Measurements from ENCODE around the gene TECTA.
"Not testable (repeated sequence)": the region's sequence is repeated elsewhere in the genome, so short reads cannot be mapped to it uniquely, and the experiment has no call there.

The TECTA gene

DNA sequence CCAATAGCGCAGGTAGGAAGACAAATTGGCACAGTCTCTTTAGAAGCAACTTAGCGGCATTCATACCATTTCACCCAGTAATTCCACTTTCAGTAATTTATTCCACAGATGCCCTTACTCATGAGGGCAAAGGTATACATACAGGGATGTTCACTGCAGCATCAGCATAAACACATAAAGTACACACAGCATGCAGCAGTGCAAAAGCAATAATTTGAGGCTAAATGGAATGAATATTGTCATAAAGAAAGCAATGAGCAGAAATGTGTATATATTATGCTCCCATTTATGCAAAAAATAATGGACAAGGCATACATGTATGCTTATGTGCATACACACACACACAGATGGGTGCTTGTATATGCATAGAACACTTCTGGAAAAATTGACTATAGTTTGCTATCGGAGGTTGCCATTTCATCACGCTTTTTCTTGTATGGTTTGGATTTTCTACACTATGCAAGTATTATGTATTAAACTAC, 50.2 kb downstream of the TECTA start:
- DNase-seq = no peak
- in situ Hi-C loops (cut with HindIII; ENCODE audit: low pct_ligation_motif_present, low pct_unique_long_range_greater_than_20kb, low sequenced_read_pairs) = no loop called here

- in situ Hi-C loops (cut with HindIII; ENCODE audit: low pct_ligation_motif_present, low pct_unique_long_range_greater_than_20kb, low sequenced_read_pairs) = no loop called here
- DNase-seq = no peak
Observed at GRCh38 chr11:121152764-121153163, 51.7 kb downstream of the TECTA start.

- in situ Hi-C loops (cut with HindIII; ENCODE audit: low pct_ligation_motif_present, low pct_unique_long_range_greater_than_20kb, low sequenced_read_pairs) = no loop called here
- DNase-seq = no peak
Observed at GRCh38 chr11:121153472-121153871, 52.4 kb downstream of the TECTA start.

DNA sequence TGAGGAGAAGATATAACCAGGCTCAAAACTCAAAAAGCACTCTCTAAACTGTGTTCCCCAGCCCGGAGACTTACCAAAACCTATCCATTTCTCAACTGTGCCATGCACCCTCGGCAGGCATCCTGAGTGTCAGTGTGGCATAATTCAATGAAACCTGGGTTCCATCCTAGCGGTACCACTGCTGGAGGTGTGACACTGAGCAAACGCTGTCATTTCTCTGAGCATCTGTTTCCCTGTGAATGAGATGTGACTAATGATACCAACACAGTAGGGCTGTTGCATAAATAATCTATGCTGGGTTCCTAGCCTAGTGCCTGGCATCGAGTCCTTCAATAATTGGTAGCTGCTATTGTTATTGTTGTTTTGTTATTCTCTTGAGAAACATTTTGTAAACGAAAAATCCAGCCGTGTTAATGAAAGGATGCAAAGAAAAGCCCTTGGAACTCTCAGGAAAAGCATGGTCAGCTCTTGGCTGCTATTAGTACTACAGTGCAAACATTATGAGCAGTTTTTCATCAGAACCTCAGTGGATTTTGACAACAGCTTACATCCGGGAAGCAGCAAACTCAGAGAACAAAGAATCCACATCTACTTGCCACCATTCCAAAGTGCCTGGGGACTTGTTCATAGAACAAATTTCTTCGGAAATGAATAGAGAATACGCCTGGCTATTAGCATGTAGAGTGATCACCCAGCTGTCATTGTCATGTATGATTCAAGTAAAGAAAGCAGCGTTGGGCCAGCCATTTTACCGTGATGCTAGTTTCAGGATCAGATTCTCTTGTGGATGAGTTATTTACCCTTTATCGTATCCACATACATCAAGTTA, 53.7 kb downstream of the TECTA start:
- no peak for DNase-seq
- in situ Hi-C loops (cut with HindIII; ENCODE audit: low pct_ligation_motif_present, low pct_unique_long_range_greater_than_20kb, low sequenced_read_pairs) = no loop called here

DNA sequence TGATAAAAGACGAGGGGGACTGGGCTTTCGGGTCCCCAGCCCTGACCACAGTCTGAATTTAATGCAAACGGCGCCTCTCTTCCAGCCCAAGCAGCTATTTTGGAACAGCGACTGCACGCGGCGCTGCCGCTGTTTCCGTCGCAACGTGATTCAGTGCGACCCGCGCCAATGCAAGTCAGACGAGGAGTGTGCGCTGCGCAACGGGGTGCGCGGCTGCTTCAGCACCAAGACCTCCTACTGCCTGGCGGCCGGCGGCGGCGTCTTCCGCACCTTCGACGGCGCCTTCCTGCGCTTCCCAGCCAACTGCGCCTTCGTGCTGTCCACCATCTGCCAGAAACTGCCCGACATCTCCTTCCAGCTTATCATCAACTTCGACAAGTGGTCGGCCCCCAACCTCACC, 56.7 kb downstream of the TECTA start:
- DNase-seq = no peak
- in situ Hi-C loops (cut with HindIII; ENCODE audit: low pct_ligation_motif_present, low pct_unique_long_range_greater_than_20kb, low sequenced_read_pairs) = no loop called here

DNA sequence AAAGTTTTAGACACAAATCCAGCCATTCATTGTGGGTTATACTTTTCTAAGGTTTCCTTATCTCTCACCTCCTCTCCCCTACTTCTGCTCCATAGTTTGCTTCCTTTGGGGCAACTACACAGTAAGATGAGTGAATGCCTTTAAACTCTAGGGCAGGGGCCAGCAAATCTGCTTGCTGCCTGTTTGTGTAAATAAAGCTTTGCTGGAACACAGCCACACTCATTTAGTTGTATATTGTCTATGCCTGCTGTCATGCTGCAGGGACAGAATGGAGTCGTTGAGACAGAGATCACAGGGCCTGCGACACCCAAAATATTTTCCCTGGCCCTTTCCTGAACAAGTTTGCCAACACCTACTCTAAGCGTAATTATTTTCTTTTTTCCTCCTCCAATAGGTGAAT, 58.7 kb downstream of the TECTA start:
- no peak for DNase-seq
- in situ Hi-C loops (cut with HindIII; ENCODE audit: low pct_ligation_motif_present, low pct_unique_long_range_greater_than_20kb, low sequenced_read_pairs) = no loop called here

DNA sequence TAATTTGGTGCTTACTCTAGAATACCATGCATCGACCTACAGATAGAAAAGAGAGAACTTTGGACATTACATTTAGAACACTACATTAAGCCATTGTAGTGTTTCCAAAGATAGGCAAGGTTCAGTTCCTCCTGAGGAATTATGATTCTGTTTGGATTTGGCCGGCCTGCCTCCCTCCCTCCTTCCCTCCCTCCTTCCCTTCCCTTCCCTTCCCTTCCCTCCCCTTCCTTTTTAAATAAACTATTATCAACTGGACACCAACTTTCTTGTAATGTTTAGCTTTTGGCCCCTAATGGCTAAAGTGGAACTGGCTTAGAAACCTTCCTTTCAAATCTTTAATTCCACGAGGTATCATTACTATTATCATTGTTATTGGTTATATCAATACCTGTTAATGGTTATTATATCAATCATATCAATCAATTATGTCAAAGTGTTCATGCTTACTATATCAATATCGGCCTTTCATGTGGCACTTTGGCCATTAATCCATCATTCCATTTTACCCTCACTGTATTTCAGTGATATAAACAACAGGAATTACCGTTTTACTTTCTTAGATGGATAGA, 60.4 kb downstream of the TECTA start:
- in situ Hi-C loops (cut with HindIII; ENCODE audit: low pct_ligation_motif_present, low pct_unique_long_range_greater_than_20kb, low sequenced_read_pairs) = no loop called here

GRCh38 chr11:121163658-121164308, 62.7 kb downstream of the TECTA start:
- in situ Hi-C loops (cut with HindIII; ENCODE audit: low pct_ligation_motif_present, low pct_unique_long_range_greater_than_20kb, low sequenced_read_pairs) = no loop called here
- DNase-seq = no peak

More for the DNA sequence above, 60.4 kb downstream of the TECTA start:
- DNase-seq = no peak

DNA sequence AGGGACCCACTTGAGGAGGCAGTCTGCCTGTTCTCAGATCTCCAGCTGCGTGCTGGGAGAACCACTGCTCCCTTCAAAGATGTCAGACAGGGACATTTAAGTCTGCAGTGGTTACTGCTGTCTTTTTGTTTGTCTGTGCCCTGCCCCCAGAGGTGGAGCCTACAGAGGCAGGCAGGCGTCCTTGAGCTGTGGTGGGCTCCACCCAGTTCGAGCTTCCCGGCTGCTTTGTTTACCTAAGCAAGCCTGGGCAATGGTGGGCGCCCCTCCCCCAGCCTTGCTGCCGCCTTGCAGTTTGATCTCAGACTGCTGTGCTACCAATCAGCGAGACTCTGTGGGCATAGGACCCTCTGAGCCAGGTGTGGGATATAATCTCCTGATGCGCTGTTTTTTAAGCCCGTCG, 76.6 kb downstream of the TECTA start:
- DNase-seq; in situ Hi-C loops (cut with HindIII; ENCODE audit: low pct_ligation_motif_present, low pct_unique_long_range_greater_than_20kb, low sequenced_read_pairs): not testable (repeated sequence)

GRCh38 chr11:121179306-121179705, 78.3 kb downstream of the TECTA start:
- in situ Hi-C loops (cut with HindIII; ENCODE audit: low pct_ligation_motif_present, low pct_unique_long_range_greater_than_20kb, low sequenced_read_pairs) = no loop called here
- DNase-seq = no peak

DNA sequence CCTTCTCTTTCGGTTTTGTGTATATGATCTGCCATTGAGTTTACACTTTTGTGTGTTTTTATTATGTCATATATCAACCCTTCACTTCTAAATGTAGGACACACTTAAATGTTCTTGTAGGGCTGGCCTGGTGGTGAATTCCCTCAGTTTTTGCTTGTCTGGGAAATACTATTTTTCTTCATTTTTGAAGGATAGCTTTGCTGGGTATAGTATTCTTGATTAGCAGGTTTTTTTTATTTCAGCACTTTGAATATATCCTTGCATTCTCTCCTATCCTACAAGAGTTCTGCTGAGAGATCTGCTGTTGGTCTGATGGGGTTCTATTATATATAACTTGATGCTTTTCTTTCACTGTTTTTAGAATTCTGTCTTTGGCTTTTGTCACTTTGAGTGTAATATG, 79.1 kb downstream of the TECTA start:
- in situ Hi-C loops (cut with HindIII; ENCODE audit: low pct_ligation_motif_present, low pct_unique_long_range_greater_than_20kb, low sequenced_read_pairs) = no loop called here
- DNase-seq = no peak

- DNase-seq = no peak
- in situ Hi-C loops (cut with HindIII; ENCODE audit: low pct_ligation_motif_present, low pct_unique_long_range_greater_than_20kb, low sequenced_read_pairs) = no loop called here
Observed at GRCh38 chr11:121188776-121189175, 87.7 kb downstream of the TECTA start.

- no peak for DNase-seq
- in situ Hi-C loops (cut with HindIII; ENCODE audit: low pct_ligation_motif_present, low pct_unique_long_range_greater_than_20kb, low sequenced_read_pairs) = no loop called here
Observed at GRCh38 chr11:121191818-121192217, 90.8 kb downstream of the TECTA start.

DNA sequence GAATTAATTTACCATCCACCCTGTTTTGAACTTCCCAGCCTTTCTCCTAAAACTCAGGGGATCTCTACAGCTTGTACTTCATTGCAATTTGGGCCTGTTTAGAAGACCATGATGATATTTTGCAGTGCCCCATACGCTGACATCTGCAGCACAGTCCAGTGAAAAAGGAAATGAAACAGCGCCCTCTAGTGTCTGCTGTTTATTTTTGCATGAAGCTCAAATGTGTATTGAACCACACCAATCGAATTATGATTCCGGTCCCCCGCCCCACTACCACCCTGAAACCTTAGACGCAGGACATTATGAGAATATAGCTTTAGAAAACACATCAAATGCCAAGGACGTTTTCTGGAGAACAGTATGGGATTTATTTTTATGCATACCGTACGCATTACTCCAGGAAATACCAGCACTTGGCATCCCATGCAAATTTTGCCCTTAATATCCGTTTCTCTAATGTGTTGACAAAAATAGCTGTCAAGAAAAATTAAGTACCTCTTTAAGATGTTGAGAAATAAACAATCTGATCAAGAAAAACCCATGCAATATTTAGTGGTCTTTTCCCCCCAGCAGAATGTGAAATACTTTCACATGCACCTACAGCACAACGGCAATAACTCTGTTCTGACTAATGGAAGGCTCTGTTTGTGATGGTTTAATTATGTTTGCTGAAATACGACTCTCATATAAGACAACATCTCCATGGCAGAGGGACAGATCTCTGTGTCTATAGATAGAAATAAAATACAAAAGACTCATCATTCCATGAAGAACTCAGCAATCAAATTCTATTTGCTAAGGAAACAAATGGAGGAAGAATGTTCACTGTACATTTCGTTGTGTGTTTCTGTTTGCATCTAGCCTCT, 93.9 kb downstream of the TECTA start:
- in situ Hi-C loops (cut with HindIII; ENCODE audit: low pct_ligation_motif_present, low pct_unique_long_range_greater_than_20kb, low sequenced_read_pairs) = no loop called here
- DNase-seq = peak; percentile 52

DNA sequence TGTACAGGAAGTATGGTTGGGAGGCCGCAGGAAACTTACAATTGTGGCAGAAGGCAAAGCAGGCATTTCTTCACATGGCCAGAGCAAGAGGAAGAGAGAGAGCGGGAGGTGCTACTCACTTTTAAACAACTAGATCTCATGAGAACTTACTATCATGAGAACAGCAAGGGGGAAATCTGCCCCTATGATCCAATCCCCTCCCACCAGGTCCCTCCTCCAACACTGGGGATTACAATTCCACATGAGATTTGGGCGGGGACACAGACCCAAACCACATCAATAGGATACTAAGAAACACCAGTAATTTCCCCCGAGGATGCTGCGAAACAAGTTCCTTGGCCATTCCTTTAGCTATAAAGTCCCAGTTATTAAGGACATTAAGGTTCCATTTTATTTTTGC, 97.4 kb downstream of the TECTA start:
- DNase-seq = no peak
- in situ Hi-C loops (cut with HindIII; ENCODE audit: low pct_ligation_motif_present, low pct_unique_long_range_greater_than_20kb, low sequenced_read_pairs) = no loop called here

GRCh38 chr11:121199516-121199915, 98.5 kb downstream of the TECTA start:
- in situ Hi-C loops (cut with HindIII; ENCODE audit: low pct_ligation_motif_present, low pct_unique_long_range_greater_than_20kb, low sequenced_read_pairs) = no loop called here
- DNase-seq = no peak

DNA sequence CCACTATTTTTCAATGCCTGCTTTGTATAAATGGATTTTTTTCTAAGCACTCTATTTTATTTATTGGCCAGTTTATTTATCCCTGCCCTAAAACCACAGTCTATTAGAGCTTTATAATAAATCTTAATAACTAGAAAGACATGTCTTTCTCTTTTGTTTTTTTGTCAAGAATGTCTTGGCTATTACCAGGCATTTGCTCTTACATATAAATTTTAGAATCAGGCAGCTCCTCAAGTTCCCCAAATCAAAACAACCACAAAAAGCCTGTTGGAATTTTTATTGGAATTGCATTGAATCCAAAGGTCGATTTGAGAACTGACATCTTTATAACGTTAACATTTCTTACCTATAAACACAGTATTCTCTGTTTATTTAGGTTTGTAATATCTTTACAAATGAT, 105.8 kb downstream of the TECTA start:
- no peak for DNase-seq
- in situ Hi-C loops (cut with HindIII; ENCODE audit: low pct_ligation_motif_present, low pct_unique_long_range_greater_than_20kb, low sequenced_read_pairs) = no loop called here

- in situ Hi-C loops (cut with HindIII; ENCODE audit: low pct_ligation_motif_present, low pct_unique_long_range_greater_than_20kb, low sequenced_read_pairs) = no loop called here
- no peak for DNase-seq
Observed at GRCh38 chr11:121207485-121208115, 106.6 kb downstream of the TECTA start.

All from ACHN (cell line).